ENCODE data around the gene KRTAP12-3. TPM values are rescaled to one million over a fixed set of nuclear protein-coding genes. Genes with fewer than 3 reads are reported as not detected.

The KRTAP12-3 gene
- total RNA-seq, 4 donors from 2014 or later = not detected

DNA sequence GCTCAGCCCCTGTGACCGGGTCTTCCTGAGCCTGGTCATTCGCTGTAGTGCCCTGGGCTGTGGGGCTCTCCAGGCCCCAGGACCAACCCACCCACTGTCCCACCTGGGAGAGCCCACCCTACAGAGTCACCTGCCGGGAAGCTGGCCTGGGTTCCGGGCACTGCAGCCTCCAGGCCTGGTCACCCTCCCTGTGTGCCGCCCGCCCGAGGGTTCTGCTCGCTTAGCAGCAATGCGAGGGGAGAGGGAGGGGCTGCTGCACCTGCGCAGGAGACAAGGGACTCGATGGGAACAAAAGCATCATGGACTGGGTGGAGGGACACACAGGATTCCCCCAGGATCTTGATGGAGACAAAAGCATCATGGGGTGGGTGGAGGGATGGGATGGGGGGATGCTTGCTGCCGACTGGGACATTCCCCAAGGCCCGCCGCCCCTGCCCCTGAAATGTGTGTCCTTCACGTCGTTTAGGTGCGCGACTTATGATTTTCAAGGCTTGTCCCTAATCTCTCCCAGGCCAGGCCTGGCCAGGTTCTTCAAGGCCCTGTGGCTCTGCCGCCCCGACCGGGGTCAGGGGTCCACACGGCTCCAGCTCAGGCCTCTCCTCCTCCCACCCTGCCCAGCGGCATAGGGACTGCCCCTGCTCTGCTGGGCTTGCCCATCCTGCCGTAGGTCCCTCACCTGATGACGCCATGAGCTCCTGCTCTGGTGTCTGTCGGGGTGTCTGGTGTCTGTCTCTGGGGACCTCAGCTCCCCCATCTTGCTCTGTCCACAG lies 44.2 kb upstream of the KRTAP12-3 start:
- no peak overlapping the region for H3K4me3 ChIP-seq
- intact Hi-C loops (cut with DNase I; ENCODE audit: low total_unique reads) = no loop called here
- DNase-seq = no peak
- TF ChIP-seq POLR2A (IDR thresholded peaks at IDR 0.05) = no peak
- TF ChIP-seq, protein P1, sequence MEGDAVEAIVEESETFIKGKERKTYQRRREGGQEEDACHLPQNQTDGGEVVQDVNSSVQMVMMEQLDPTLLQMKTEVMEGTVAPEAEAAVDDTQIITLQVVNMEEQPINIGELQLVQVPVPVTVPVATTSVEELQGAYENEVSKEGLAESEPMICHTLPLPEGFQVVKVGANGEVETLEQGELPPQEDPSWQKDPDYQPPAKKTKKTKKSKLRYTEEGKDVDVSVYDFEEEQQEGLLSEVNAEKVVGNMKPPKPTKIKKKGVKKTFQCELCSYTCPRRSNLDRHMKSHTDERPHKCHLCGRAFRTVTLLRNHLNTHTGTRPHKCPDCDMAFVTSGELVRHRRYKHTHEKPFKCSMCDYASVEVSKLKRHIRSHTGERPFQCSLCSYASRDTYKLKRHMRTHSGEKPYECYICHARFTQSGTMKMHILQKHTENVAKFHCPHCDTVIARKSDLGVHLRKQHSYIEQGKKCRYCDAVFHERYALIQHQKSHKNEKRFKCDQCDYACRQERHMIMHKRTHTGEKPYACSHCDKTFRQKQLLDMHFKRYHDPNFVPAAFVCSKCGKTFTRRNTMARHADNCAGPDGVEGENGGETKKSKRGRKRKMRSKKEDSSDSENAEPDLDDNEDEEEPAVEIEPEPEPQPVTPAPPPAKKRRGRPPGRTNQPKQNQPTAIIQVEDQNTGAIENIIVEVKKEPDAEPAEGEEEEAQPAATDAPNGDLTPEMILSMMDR (IDR thresholded peaks at IDR 0.05) = no peak
- H3K9me3 ChIP-seq = peaks cover 0 to 2% of the 10 kb centered on the region in 2 donors
- H3K4me1 ChIP-seq = no peaks in the 10 kb centered on the region
- no peaks in the 10 kb centered on the region for H3K27me3 ChIP-seq
- H3K36me3 ChIP-seq = no peaks in the 10 kb centered on the region
- H3K27ac ChIP-seq = no peak overlapping the region

DNA sequence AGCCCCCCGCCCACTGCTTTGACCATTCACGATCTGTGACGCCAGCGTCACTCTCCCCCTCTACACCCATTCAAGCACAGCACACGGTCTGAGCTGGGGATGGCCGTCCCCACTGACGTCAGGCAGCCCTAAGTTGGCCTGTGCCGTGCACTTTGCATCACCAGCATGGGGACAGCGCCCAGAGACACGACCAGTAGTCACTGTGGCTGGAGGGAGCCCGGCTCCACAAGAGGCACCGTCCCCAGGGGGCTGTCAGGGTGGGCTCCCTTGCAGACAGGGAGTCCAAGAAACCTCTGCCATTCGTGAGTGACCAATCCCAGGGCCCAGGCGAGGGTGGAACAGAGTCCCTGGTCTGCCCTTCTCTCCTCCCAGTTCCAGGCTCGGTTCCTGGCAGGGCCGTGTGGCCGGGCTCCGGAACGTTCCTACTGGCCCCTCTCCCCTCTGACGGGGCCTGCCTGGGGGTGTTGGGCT lies 43.5 kb upstream of the KRTAP12-3 start:
- DNase-seq = no peak
- Histone ChIP-seq H3K27me3 (no peaks in the 10 kb centered on the region), H3K4me3 (no peak overlapping the region), H3K27ac (no peak overlapping the region), H3K9me3 (peaks cover 0 to 1% of the 10 kb centered on the region in 2 donors), H3K36me3 (no peaks in the 10 kb centered on the region), H3K4me1 (no peaks in the 10 kb centered on the region)
- TF ChIP-seq, protein P1 (IDR thresholded peaks at IDR 0.05) = no peak
- no peak for TF ChIP-seq POLR2A (IDR thresholded peaks at IDR 0.05)
- intact Hi-C loops (cut with DNase I; ENCODE audit: low total_unique reads) = no loop called here

DNA sequence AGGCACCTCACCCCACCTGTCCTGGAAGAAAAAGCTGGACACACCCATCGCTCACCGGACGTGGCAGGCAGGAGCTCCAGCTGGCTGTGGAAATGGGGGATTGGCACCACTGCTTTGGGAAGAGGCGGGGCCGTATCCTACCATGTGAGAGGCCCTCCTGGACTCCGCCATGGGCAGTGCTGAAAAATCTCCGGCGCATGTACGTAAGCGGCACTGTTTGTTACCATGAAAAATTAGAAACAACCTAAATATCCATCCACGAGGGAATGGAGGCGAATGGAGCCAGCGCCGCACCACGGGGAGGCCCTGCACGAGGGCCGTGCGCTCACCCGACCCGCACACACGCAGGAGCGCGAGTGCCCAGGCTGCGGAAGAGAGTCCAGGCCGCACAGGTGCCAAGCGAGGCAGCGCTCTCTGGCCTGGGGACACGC lies 42.8 kb upstream of the KRTAP12-3 start:
- no peak for DNase-seq
- H3K9me3 ChIP-seq = no peaks in the 10 kb centered on the region
- no peaks in the 10 kb centered on the region for H3K4me1 ChIP-seq
- H3K27ac ChIP-seq = no peak overlapping the region
- no peak for TF ChIP-seq POLR2A (IDR thresholded peaks at IDR 0.05)
- TF ChIP-seq, protein P1 (IDR thresholded peaks at IDR 0.05) = no peak
- intact Hi-C loops (cut with DNase I; ENCODE audit: low total_unique reads) = no loop called here
- no peaks in the 10 kb centered on the region for H3K27me3 ChIP-seq
- no peak overlapping the region for H3K4me3 ChIP-seq
- no peaks in the 10 kb centered on the region for H3K36me3 ChIP-seq

DNA sequence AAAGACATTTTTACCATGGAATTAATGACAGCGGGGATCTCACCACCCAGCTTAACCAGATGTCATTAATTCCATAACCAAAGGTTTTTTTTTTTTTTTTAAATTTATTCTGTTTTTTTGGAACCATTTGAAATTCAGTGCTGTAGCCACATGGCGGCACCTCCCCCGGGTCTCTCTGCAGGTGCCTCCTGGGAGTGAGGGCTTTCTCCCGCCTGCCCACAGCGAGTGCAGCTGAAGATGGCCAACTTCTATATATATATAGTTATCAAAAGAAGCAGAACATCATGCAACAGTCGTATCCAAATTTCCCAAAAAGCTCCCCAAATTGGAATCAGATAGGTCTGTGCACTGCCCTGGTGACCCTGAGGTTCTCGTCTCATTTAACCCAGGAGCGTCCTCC lies 42.3 kb upstream of the KRTAP12-3 start:
- H3K4me1 ChIP-seq = no peaks in the 10 kb centered on the region
- H3K4me3 ChIP-seq = no peak overlapping the region
- DNase-seq = no peak
- H3K27ac ChIP-seq = no peak overlapping the region
- H3K36me3 ChIP-seq = no peaks in the 10 kb centered on the region
- TF ChIP-seq, protein P1 (IDR thresholded peaks at IDR 0.05) = no peak
- no peak for TF ChIP-seq POLR2A (IDR thresholded peaks at IDR 0.05)
- intact Hi-C loops (cut with DNase I; ENCODE audit: low total_unique reads) = no loop called here
- no peaks in the 10 kb centered on the region for H3K9me3 ChIP-seq
- no peaks in the 10 kb centered on the region for H3K27me3 ChIP-seq

DNA sequence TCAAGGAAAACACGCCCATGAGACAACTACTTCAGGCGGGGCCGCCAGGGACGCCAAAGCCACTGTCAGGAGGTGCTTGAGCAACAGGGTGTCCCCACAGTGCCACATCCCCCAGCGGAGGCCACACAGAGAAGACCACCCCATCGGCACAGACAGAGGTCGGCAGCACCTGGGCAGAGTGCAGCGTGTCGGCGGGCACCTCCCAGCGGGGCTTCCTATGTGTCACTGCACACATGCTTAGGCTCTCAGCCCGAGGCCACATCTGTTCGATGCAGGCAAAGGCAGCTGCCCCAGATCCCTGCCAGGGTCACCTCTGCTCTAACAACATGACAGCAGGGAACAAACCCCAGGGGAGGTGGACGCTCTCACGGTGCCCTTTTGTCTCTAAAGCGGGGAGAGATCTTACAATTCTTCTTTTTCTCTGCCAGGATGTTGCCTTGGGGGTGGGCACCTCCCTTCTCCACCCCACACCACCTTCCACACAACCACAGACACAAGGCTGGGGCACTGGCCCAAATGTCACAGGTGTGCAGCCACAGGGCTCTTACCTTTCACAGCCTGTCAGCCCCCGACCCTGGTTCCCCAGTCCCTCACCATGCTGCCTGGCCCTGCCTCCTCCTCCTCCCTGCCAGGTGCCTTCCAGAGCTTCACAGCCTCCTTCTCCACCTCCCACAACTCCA lies 41.7 kb upstream of the KRTAP12-3 start:
- Histone ChIP-seq H3K27ac (no peak overlapping the region), H3K9me3 (no peaks in the 10 kb centered on the region), H3K4me3 (no peak overlapping the region), H3K36me3 (no peaks in the 10 kb centered on the region), H3K27me3 (no peaks in the 10 kb centered on the region), H3K4me1 (no peaks in the 10 kb centered on the region)
- intact Hi-C loops (cut with DNase I; ENCODE audit: low total_unique reads) = no loop called here
- DNase-seq = no peak
- no peak for TF ChIP-seq POLR2A (IDR thresholded peaks at IDR 0.05)
- TF ChIP-seq, protein P1 (IDR thresholded peaks at IDR 0.05) = no peak

All from uterus (tissue), 4 donors.